ENCODE measurements around the gene SUSD5.

- TF ChIP-seq ZNF510 (tag by site-specific recombination; IDR thresholded peaks at IDR 0.05; ENCODE audit: insufficient replicate concordance): no peak
- peak; percentile 57; the same call in 1 of the 2 replicates for TF ChIP-seq KLF16 (tag by site-specific recombination; IDR thresholded peaks at IDR 0.05)
Observed at GRCh38 chr3:33113772-33114621, 104.6 kb downstream of the SUSD5 start, which contains the start of gene CRTAP.

Data from HEK293 (cell line).